ENCODE results near the gene KLK10.
A peak's percentile ranks its signal among the peaks of the same experiment; 100 is the strongest.

Gene KLK10, protein sequence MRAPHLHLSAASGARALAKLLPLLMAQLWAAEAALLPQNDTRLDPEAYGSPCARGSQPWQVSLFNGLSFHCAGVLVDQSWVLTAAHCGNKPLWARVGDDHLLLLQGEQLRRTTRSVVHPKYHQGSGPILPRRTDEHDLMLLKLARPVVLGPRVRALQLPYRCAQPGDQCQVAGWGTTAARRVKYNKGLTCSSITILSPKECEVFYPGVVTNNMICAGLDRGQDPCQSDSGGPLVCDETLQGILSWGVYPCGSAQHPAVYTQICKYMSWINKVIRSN

DNA sequence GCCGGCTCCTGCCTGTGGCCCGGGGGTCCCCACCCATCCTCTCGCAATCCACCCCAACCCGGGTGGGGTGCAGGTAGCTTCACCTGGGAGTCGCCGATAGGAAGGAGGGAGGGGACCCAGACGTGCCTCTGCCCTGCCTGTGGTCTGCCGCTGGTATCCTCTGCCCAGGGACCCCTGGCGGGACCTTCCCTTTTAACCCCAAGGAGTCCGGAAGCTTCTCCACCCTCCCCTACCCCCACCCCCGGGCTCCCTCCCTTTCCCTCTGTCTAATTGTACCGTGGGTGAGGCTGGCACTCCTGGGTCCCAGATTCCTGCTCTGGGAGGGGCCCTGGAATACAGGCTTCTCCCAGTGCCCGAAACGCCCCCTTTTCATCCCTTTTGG, at the start of gene KLK10:
TSS of gene KLK10 (minus strand) at position 166 of the 382 bp plus-strand sequence. CDS start 579 bp downstream, outside the sequence.
- DNase-seq = no peak

DNA sequence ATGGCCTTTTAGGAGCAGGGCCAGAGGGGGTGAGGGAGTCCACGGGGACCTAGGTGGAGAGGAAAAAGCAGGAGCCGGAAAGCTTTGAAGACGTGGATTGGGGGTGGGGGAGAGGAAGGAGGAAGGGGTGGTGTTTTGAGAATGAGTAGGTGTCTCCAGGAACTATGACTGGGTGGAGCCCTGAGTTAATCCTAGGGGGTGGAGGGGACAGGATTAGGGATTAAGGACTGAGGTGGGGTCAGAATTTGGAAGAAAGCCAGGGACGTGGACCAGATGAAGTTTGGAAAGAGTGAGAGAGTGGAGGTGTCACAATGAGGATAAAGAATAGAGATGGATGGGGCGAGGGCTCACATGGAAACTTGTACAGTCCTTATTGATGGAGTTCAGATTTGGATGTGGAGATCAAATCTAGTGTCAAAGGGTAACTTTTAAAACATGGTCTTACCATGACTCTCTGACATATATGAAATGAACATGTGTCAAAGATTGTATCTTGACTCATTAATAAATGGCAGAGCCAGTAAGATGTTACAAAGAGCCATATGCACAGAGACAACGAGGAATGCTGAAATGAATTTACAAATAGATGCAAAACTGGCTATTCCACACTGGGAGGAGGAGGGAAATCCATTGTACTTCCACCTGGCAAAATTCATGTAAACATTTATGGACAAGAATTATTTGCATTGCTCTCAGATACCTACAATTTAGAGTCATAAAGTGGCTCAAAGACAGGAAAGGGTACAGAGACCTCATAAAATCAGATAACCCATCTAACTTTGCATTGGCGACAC, 47.1 kb upstream of the KLK10 start:
- no peak for DNase-seq

DNA sequence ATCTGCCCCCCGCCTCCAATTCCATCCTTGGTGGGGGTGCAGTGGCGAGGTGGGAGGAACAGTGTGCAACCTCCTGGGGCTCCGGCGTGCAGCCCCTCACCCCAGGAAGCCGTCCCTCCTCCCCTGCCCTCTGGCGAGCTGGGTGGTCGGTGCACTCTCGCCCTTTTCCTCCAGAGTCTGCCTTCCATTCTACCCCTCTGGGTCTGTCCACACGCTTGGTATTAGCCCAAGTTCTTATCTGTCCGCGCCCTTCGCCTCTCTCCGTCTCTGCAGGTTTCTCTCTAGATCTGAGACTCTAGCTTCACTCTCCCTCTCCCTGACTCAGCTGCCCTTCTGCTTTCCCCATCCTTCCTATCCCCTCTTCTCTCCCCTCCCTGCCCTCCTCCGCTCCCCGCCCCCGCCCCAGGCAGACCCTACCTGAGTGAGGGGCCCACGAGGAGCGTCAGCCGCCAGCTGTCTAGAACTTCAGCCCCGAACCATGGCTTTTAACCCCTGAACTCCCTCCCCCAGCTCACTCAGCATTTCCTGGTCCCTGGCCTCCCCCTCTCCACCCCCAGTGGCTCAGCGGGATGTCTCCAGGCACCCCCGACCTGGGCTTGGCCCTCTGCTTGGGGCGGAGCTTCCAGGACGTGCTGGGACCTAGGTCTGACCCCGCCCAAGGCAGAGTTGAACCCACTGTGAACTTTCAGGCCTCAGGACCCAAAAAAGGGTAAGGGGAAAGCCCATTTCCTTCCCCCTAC, 45.9 kb upstream of the KLK10 start:
- DNase-seq = no peak

DNA sequence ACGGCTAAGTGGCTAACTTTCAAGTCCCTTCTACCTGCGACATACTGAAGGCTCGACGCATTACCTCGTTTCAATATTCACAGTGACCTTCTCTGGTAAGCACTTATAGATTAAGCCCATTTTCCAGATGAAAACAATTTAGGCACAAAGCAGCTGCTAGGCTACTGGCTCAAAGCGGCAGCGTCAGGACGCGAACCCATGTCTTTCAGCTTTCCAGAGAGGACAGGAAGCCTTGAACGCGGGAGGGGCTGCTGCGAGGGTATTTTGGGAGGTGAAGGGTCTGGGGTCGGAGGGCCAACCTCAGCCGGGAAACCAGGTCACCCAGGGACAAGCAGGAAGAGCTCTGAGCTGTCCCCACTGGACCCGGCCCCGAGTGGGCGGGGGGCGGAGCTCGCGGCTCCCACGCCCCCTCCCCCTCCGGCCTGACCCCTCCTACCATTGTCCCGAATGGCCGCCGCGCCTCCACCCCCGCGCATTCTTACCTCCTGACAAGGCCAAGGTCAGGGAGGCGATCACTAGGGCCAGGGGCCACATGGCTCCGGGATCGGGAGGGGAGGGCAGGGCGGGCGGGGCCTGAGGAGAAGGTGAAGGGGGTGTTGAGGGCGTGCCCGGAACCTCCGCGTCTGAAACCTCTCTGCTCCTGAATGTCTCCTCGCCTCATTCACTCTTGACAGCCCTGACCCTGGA, 45.2 kb upstream of the KLK10 start, which contains the start of gene KLK13:
TSS of gene KLK13 (minus strand) at position 559 of the 687 bp plus-strand sequence. CDS start at position 534, 25 bp downstream.
- no peak for DNase-seq

DNA sequence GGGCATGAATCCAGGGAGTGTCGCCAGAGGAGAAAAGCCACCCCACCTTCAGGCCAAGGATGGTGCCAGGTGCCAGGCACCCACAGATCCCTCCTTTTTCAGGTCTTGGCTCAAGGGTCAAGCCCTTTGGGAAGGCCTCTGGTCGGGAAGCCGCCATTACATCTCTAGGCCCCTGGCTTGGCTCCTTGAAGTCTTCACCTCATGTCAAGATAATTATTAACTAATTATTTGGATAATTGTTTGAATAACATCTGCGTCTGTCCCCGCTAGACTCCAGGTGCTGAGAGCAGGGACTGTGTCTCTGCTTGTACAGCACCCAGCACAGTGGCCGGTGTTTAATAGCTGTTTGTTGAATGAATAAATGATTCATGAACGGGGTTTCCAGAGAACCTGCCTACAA, 44.2 kb upstream of the KLK10 start:
- no peak for DNase-seq

DNA sequence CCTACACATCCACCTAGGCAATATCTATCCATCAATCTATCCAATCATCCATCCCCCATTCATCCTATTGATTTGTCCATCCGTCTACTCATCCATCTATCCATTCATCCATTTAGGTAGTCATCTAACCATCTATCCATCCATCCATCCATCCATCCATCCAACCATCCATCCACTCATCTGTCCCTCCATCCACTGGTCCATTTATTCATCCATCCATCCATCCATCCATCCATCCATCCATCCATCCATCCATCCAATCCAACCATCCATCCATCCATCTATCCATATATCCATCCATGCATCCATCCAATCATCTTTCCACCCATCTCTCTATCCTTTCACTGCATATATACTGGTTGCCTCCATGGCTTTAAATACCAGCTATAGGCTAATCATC, 41.5 kb upstream of the KLK10 start:
- no peak for DNase-seq

DNA sequence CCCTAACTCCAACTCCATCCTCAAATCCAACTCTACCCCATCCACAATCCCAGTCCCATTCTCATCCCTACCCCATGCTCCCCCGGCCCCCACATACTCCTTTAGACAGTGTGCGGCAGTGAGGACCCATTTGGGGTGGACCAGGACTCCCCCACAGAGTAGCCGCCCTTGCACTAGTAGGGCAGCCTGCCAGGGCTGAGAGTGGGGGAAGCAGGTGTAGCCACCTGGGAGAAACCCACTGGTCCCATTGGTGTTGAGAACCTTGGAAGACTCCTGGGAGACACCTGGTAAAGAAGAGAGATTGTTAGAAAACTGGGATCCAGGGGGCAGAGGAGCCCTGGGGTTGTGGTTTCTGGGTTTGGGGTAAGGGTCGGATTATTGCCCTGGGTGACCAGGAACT, 40.8 kb upstream of the KLK10 start:
- no peak for DNase-seq

DNA sequence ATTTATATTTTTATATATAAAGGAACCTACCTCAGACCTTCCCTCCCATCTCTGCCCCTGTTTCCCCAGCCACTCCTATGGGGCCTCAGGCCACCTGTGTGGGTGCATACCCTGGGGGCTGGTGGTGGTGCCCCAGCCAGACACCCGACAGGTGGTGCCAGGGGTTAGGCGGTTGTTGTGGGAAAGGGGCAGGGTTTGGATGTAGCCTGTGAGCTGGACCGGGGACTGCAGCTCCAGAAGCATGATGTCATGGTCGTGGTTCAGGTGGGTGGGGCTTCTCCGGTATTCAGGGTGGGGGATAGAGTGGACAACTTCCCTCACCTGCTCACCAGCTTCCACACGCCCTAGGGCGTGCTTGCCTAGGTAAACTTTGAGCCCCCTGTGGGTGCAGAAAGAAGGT, 40.2 kb upstream of the KLK10 start:
- DNase-seq = no peak

DNA sequence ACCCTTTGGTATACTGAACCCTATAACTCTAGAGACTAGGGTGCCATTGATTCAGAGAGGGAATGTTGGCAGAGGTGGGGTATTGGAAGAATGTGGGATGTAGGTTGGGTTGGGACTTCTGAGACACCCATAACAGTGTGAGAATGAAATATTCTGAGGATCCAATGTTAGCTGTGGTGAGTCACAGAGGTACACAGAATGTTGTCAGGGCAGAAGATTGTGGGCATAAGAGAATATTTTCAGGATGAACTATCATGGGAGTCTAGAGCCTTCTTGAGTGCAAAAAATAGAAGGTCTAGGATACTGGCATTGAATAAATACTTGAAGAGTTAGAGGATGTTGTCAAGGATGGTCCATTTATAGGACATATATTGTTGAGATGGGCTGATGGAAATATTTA, 36.4 kb upstream of the KLK10 start:
- no peak for DNase-seq

DNA sequence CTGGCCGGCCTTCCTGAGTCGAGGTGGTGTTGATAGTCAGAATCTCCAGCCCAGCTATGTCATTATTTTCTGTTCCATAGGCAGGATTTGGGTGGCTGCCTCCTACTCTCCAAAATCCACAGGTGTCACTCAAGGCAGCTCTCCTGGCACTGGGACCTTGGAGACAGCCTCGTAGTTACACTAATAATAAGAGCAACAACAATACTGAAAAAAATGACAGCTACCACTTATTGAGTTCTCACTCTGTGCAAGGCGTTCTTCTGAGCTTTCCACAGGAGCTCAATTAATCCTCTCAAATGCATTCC, 27.5 kb upstream of the KLK10 start:
- DNase-seq = no peak

DNA sequence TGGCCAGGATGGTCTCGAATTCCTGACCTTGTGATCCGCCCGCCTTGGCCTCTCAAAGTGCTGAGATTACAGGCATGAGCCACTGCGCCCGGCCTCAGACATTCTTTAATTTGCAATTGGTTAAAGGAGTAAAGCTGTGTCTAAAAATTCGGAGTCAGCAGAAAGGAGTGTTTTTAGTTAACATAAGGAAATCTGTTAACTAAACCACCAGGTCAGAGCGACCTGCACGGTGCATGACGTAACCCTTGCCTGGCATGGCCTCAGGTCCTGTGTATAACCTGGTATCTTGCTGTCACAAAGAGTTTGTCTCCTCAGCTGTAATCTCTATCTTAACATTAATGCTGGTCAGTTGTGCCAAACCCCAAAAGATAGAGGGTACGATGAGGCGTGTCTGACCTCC, 24.8 kb upstream of the KLK10 start:
- DNase-seq = no peak

DNA sequence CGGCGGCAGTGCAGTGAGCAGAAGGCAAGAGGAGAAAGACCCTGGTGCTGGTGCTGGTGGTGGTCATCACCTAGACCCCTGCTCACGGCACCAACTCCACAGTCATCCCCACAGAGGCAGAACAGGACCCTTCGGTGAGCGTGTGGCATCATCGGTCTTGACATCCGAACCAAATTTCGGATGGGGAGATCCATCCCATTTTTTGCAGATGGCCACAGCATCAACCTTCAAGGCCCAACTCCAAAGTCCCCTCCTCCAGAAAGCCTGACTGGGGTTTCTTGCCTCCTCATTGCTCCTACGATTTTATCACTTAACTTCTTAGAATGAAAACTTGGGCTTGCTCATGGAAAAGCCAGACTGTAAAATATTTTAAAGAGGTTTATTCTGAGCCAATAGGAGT, 24.0 kb upstream of the KLK10 start:
- DNase-seq = no peak

DNA sequence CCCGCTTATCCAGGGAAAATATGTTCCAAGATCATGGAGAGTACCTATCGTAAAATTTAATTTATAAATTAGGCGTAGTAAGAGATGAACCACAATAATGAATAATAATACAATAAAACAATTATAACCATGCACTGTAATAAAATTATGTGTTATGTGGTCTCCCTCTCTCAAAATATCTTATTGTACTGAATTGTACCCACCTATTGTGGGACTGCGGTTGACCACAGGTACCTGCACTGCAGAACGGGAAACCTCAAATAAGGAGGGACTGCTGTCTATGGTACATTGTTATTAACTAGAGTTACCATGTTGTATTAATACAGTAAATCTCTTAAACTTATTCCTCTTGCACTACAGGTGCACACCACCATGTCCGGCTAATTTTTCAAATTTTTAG, 20.6 kb upstream of the KLK10 start:
- DNase-seq = no peak

DNA sequence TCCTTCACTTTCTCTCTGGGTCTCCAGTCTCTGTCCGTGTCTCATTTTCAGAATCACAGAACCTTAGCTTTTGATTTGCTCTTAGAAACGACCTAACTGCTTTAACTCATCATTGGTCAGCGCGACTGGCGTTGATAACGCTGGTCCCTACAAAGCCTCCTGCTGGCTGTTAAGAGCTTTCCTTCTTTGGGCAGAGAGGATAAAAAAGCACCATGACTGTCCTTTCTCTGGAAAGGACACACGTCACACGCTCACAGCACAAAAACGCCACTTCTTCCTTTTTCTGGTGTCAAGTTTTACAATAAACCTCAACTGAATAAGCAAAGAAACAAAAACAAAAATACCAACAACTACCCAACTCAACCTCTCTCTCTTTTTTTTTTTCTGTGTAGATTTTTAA, 17.0 kb upstream of the KLK10 start:
- no peak for DNase-seq

DNA sequence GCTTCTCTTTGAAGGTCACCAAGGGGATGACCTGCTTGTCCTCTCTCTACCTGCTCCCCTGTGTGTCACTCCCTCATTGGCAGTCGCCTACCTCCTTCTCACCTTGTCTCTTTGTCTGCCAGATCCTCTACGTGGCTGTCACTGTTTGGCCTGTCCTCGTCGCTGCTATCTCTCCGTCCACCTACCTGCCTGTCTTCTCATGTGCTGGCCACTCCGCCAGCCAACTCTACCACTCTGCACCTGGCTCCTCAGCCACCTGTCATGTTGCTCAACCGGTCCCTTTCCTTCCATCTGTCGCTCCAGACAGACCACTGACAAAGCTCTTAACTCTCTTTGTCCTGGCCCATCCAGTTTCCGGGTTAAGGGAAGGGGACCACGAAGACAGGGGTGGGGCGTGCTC, 15.2 kb upstream of the KLK10 start, which contains the start of gene KLK12:
TSS of gene KLK12 (minus strand) at position 299 of the 400 bp plus-strand sequence. CDS start 381 bp downstream, outside the sequence.
- peak; percentile 17 to 42 for DNase-seq

DNA sequence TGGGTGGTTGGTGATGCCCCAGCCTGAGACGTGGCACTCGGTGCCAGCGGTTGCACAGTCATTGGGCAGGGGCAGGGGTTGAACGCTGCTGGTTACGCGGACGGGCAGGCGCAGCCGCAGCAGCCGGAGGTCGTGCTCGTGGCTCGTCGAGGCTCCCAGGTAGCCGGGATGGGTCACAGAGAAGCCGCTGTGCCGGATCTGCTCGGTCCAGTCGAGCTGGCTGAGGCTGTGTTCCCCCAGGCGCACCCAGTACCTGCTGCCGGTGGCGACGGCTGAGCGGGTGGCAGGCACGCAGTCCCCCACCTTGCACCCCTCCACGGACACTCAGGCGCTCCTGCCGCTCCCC, 12.3 kb upstream of the KLK10 start:
- no peak for DNase-seq

DNA sequence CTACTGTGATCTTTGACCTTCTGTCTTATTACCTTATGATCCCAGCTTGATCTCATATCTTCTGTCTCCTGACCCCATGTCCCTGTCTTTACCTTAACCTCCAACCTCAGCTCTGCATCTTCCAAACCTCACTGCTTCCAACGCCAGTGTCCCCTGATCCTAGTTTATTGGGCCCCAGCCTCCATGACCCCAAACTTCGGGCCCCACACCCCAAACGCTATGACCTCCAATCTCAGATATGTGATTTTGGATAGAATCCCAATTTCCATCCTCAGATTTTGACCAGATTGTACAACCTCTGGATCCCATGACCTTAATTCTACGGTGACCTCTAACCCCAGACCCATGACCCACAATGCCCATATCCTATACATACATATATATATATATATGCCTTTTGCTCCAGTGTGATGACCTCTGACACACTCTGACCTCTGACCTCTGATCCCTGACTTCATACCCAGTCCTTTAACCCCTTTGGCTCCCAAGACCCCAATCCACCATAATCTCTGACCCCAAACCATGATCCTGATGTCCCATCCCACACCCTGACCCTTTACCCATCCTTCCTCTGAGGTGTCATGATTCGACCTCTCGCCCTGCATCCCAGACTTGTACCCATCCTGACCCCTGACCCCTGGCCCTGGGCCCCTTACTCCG, 11.8 kb upstream of the KLK10 start:
- DNase-seq = no peak

DNA sequence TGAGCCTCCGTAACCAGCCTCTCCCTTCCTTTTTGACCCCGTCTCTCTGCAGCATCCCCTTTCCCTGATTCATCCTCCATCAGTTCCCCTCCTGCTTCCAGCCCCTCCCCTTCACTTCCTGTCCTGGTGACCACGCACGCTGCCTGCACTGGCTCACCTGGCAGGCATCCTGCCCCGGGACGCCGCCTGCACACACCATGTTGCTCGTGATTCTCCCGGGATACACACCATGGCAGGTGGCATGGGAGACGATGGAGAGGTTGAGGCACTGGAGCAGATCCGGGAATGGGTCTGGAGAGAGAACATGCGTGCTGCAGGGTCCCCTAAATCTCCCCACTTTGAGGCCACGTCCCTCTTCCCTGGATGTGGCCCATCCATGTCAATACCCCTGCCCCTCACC, 11.1 kb upstream of the KLK10 start:
- no peak for DNase-seq

DNA sequence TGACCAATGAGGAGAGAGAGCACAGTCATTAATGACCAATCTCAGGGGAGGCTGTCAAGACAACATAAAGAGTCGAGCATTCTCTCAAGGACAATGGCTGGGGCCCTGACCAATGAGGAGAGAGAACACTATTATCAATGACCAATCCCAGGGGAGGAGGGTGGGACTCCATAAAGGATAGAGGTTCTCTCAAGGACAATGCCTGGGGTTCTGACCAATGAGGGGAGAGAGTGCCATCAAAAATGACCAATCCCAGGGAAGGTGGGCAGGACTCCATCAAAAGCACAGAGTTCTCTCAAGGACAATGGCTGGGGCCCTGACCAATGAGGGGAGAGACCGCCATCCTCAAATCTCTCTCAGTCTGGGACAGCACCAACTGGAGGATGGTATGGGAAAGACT, 10.2 kb upstream of the KLK10 start:
- DNase-seq = no peak

DNA sequence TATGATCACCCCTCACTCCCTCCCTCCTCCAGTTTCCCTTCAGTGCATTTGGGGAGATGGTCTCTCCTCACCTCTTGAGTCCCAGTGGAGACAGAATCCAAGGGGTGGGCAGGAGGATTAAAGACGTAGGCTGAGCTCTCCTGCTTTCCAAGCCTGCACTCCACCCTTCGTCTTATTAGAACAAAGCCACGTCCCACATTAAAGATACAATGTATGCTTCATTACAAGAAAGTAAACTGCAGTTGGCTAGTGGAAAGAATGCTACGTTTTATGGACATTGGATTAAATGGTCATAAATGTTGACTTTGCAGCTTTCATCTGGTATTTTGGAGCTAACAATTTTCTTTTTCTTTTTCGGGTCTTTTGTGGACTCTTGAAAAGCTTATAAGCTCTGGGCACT, 8.4 kb upstream of the KLK10 start:
- DNase-seq = no peak

DNA sequence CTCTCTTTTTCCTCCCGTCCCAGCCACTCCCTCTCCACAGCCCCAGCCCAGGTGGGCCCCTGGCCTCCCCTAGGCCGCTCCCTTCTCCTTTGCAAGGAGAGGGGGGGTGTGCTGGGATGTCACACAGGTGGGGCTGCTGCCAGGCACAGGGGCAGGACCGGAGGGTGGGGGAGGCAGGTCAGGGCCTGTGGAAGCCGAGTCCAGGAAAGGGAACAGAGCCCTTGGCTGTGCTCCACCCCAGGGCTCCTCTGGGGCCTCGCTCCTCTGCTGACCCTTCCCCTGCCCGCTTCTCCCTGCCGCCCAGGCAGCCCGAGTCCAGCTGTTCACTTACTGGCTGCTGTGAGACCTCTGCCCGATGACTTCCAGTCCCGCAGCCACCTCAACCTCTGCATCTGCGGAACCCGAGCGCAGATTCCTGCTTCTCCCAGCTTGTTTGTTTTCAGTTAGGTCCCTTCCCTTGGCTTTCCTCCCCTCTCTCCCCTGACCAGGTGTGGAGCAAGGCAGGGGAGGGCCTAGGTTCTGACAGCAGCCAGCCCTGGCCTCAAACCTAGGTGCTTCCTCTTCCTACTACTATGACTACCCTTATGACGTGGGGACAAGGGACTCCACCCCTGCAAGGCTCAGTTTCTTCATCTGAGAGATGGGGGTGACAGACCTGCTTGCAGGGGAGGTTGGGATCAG, 7.8 kb upstream of the KLK10 start:
- no peak for DNase-seq

DNA sequence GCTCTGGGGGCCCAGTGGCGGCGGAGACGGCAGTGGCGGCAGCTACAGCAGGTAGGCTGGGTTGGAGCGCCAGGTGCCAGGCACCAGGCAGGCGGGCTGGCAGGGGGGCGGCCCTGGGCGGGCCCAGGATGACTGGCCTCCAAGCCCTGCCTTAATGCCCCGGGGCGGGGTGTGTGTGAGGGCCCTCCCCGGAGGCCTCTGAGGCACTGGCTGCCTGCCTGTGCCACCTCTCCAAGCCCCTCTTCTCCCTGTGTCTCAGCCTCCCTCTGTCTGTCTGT, 7.0 kb upstream of the KLK10 start, which contains the start of gene KLK11:
TSS of gene KLK11 (minus strand) at position 63 of the 278 bp plus-strand sequence. CDS start 985 bp downstream, outside the sequence.
- no peak for DNase-seq

Data from SHP77 (cell line).